Loucy (cell line): ENCODE results near the gene BST1.
"Not testable (repeated sequence)": the region's sequence is repeated elsewhere in the genome, so short reads cannot be mapped to it uniquely, and the experiment has no call there.

Source experiments
- H2AFZ ChIP-seq: fragments of 200-600 bp; sonication (generic); 2 replicates; pipeline ENCODE4 v1.6.0; 2016; ENCODE audit warnings: antibody characterized with exemption, mild to moderate bottlenecking, low read length, moderate library complexity
- H3F3A ChIP-seq: fragments of 200-600 bp; 2 replicates; pipeline ENCODE4 v1.6.0; 2016; ENCODE audit warnings: antibody characterized with exemption, low read depth, mild to moderate bottlenecking
- H3K27me3 ChIP-seq: fragments of 200-600 bp; sonication (generic); 2 replicates; pipeline ENCODE4 v1.6.1; 2014; ENCODE audit warnings: low read length, mild to moderate bottlenecking; ENCODE audit not compliant: insufficient read depth, poor library complexity, severe bottlenecking
- H3K36me3 ChIP-seq: fragments of 200-600 bp; sonication (generic); 2 replicates; pipeline ENCODE4 v1.6.1; 2016; ENCODE audit warnings: low read length; ENCODE audit not compliant: insufficient read depth
- H3K4me1 ChIP-seq: fragments of 200-600 bp; sonication (generic); 2 replicates; pipeline ENCODE4 v1.5.1; 2014; ENCODE audit warnings: low read length, mild to moderate bottlenecking; ENCODE audit not compliant: insufficient read depth, poor library complexity, severe bottlenecking
- H3K4me2 ChIP-seq: fragments of 200-600 bp; sonication (generic); 2 replicates; pipeline ENCODE4 v1.6.0; 2014; ENCODE audit warnings: antibody characterized with exemption, low read length, low read depth, mild to moderate bottlenecking; ENCODE audit not compliant: poor library complexity, severe bottlenecking
- H3K4me3 ChIP-seq: fragments of 200-600 bp; sonication (generic); 2 replicates; pipeline ENCODE4 v1.5.1; 2014; ENCODE audit warnings: low read length, mild to moderate bottlenecking, mixed read lengths; ENCODE audit not compliant: poor library complexity, severe bottlenecking
- H3K79me2 ChIP-seq: fragments of 200-600 bp; sonication (generic); 2 replicates; pipeline ENCODE4 v1.6.1; 2014; ENCODE audit warnings: low read length; ENCODE audit not compliant: insufficient read depth
- H3K9ac ChIP-seq: fragments of 200-600 bp; sonication (generic); 2 replicates; pipeline ENCODE4 v1.6.0; 2014; ENCODE audit warnings: mild to moderate bottlenecking, low read depth, low read length, moderate library complexity; ENCODE audit not compliant: poor library complexity, severe bottlenecking
- H3K9me2 ChIP-seq: fragments of 200-600 bp; sonication (generic); replicated peaks from 2 replicates; pipeline ENCODE4 v1.6.1; 2016; ENCODE audit warnings: low read depth, low read length, mixed read lengths
- H3K9me3 ChIP-seq: fragments of 200-600 bp; sonication (generic); 2 replicates; pipeline ENCODE4 v1.6.1; 2014; ENCODE audit warnings: mild to moderate bottlenecking, antibody characterized with exemption, low read length, low read depth; ENCODE audit not compliant: insufficient read depth
- H4K20me1 ChIP-seq: fragments of 200-600 bp; sonication (generic); 2 replicates; pipeline ENCODE4 v1.6.0; 2014; ENCODE audit warnings: antibody characterized with exemption, low read length, mild to moderate bottlenecking; ENCODE audit not compliant: insufficient read depth, poor library complexity, severe bottlenecking
- CTCF ChIP-seq: fragments of 200-600 bp; sonication (generic); conservative IDR thresholded peaks from 2 replicates; pipeline ENCODE4 v1.5.1; 2014; ENCODE audit warnings: mild to moderate bottlenecking, antibody characterized with exemption, low read length
- EZH2phosphoT487 ChIP-seq: fragments of 200-600 bp; IDR thresholded peaks from 2 replicates; pipeline ENCODE4 v1.6.1; 2018; ENCODE audit warnings: antibody characterized with exemption, mild to moderate bottlenecking, moderate library complexity, borderline replicate concordance

The BST1 gene

DNA sequence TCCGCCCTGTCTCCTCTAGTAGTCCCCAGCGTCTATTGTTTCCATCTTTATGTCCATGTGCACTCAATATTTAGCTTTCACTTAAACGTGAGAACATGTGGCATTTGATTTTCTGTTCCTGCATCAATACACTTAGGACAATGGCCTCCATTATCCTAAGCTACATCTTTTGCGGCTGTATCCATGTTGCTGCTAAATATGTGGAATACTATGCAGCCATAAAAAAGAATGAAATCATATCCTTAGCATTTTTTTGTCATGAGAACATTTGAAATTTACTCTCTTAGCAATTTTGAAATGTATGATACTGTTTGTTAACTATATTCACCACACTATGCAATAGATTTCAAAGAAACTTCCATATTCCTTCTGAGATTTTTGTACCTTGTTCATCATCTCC, 55.4 kb downstream of the BST1 start:
- Histone ChIP-seq H3F3A (peaks cover 12% of the 10 kb centered on the region), H3K4me1 (peaks cover 40% of the 10 kb centered on the region), H3K36me3 (no peaks in the 10 kb centered on the region), H3K79me2 (no peaks in the 10 kb centered on the region), H3K4me3 (no peak overlapping the region), H3K27me3 (no peaks in the 10 kb centered on the region), H3K9me2 (no peaks in the 10 kb centered on the region), H4K20me1 (no peaks in the 10 kb centered on the region), H3K4me2 (no peak overlapping the region), H3K9me3 (no peaks in the 10 kb centered on the region), H2AFZ (no peak overlapping the region), H3K9ac (no peak overlapping the region)
- TF ChIP-seq EZH2phosphoT487 (no peak), CTCF (no peak)

- H4K20me1 ChIP-seq, H3K36me3 ChIP-seq, H3K9ac ChIP-seq, H3K9me3 ChIP-seq, H3K27me3 ChIP-seq, H3K79me2 ChIP-seq, H2AFZ ChIP-seq, H3K4me3 ChIP-seq, H3K9me2 ChIP-seq, H3K4me2 ChIP-seq: not testable (repeated sequence)
- H3F3A ChIP-seq = peaks cover 21% of the 10 kb centered on the region
- H3K4me1 ChIP-seq = peaks cover 44% of the 10 kb centered on the region
These were observed 59.6 kb downstream of the BST1 start for GRCh38 chr4:15762460-15762859.

- Histone ChIP-seq H3K4me1 (peaks cover 48% of the 10 kb centered on the region), H3K4me3 (peak overlapping the region; percentile 53), H3K4me2 (peak overlapping the region; percentile 72), H3K9ac (peak overlapping the region; percentile 67), H3K36me3 (no peaks in the 10 kb centered on the region), H3F3A (peaks cover 21% of the 10 kb centered on the region), H3K27me3 (no peaks in the 10 kb centered on the region), H3K79me2 (no peaks in the 10 kb centered on the region), H2AFZ (peak overlapping the region; percentile 8; the same call in 1 of the 2 replicates), H4K20me1 (no peaks in the 10 kb centered on the region), H3K9me3 (no peaks in the 10 kb centered on the region), H3K9me2 (no peaks in the 10 kb centered on the region)
- TF ChIP-seq CTCF = no peak
- TF ChIP-seq EZH2phosphoT487 = no peak
These were observed 62.5 kb downstream of the BST1 start for GRCh38 chr4:15765391-15765790.

- no peak for TF ChIP-seq EZH2phosphoT487
- no peaks in the 10 kb centered on the region for H3K79me2 ChIP-seq
- H3K9ac ChIP-seq = peak overlapping the region; percentile 67
- peaks cover 53% of the 10 kb centered on the region for H3K4me1 ChIP-seq
- H3K36me3 ChIP-seq = no peaks in the 10 kb centered on the region
- no peaks in the 10 kb centered on the region for H3K27me3 ChIP-seq
- H4K20me1 ChIP-seq = no peaks in the 10 kb centered on the region
- H3K9me3 ChIP-seq = no peaks in the 10 kb centered on the region
- H3K4me3 ChIP-seq = peak overlapping the region; percentile 53
- H3F3A ChIP-seq = peaks cover 21% of the 10 kb centered on the region
- H3K4me2 ChIP-seq = peak overlapping the region; percentile 72
- H2AFZ ChIP-seq = peak overlapping the region; percentile 8; the same call in 1 of the 2 replicates
- H3K9me2 ChIP-seq = no peaks in the 10 kb centered on the region
These were observed 63.2 kb downstream of the BST1 start for GRCh38 chr4:15765910-15766697.
